ENCODE measurements around the gene CABLES2.

DNA sequence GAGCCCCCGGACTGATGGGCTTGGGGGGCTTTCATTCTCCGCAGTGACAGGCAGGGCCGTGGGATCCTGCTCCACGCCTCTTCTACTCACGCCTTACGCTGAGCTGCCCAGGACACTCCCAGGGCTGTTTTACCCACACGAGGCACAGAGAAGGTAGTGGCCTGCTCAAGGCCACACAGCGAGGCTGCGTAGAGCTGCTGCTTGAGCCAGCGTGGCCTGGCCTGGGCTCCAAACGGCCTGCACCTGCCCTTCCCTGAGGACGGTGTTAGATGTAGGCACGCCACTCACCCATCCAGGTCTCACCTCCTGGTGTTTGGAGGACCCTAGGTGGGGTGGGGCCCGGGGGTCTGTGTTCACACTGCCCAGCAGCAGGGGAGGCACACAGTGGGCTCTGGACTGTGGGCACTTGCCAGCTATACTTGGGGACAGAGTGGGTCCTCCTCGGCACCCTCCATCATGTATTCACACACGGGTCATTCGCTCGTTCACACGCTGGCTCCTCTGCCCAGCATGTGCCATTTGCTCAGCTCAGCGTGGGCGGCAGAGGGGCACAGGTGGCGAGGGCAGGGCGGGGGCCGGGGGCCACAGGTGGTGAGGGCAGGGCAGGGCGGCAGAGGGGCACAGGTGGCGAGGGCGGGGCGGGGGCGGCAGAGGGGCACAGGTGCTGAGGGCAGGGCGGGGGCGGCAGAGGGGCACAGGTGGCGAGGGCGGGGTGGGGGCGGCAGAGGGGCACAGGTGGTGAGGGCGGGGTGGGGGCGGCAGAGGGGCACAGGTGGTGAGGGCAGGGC is 38.7 kb upstream of the CABLES2 start:
- TF ChIP-seq, protein P1, sequence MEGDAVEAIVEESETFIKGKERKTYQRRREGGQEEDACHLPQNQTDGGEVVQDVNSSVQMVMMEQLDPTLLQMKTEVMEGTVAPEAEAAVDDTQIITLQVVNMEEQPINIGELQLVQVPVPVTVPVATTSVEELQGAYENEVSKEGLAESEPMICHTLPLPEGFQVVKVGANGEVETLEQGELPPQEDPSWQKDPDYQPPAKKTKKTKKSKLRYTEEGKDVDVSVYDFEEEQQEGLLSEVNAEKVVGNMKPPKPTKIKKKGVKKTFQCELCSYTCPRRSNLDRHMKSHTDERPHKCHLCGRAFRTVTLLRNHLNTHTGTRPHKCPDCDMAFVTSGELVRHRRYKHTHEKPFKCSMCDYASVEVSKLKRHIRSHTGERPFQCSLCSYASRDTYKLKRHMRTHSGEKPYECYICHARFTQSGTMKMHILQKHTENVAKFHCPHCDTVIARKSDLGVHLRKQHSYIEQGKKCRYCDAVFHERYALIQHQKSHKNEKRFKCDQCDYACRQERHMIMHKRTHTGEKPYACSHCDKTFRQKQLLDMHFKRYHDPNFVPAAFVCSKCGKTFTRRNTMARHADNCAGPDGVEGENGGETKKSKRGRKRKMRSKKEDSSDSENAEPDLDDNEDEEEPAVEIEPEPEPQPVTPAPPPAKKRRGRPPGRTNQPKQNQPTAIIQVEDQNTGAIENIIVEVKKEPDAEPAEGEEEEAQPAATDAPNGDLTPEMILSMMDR (IDR thresholded peaks at IDR 0.05; ENCODE audit: low read depth, low read length, poor library complexity, severe bottlenecking), result no peak
- TF ChIP-seq EZH2phosphoT487 (IDR thresholded peaks at IDR 0.05; ENCODE audit: borderline replicate concordance, low read length), result no peak
